HG02970 (cell line): ENCODE data around the gene SNED1.

Experiments used
- ATAC-seq: cut with Tn5 transposase; IDR thresholded peaks from one replicate; pipeline ENCODE4 v1.9.1; 2021; ENCODE audit warnings: mild to moderate bottlenecking, moderate library complexity, moderate number of reproducible peaks; ENCODE audit not compliant: unreplicated experiment, low FRiP score

SNED1 gene

GRCh38 chr2:240990726-240991377 is 7.6 kb upstream of the SNED1 start:
- ATAC-seq, result no peak

DNA sequence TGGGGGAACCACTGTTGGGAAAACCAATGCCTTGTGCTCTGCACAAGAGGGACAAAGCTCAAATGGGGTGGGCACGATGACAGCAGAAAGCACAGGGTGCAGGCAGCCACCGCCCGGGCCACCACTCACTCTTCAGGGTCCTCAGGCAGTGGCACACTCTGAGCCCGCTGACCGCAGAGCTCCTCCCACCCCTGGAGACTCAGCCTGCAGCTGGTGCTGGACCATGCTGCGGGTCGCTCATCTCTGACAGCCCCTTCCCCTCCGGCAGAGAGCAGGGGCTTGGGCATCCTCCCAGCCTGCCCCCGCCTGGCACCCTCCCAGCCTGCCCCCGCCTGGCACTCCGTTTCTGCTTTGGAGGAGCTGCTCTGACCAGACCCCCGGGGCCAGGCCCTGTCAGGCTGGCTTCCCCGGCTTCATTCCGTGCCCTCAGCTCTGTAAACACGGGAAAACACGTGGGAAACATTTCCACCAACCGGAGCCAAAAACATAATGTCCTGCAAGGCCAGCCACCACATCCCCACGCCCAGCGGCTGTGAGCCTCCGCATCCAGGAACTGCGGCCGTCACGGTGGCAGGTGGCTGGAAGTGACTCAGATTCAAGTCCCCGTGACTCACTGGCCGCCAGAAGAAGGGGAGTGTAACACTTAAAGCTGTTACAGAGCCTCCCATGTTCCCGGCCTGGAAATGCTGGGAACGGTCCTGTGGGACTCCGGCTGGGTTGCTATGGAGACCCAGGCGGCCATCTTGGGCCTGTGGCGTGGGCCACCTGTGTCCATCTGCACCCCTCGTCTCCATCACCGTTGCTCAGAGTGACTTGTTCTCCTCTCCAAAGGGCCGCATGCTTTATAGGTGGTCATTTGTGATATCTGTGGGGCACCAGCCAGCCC is 6.8 kb upstream of the SNED1 start:
- ATAC-seq, result no peak

- no peak for ATAC-seq
Measured at GRCh38 chr2:240992572-240993291, 5.7 kb upstream of the SNED1 start.

- no peak for ATAC-seq
Measured at GRCh38 chr2:240993446-240994170, 4.8 kb upstream of the SNED1 start.

DNA sequence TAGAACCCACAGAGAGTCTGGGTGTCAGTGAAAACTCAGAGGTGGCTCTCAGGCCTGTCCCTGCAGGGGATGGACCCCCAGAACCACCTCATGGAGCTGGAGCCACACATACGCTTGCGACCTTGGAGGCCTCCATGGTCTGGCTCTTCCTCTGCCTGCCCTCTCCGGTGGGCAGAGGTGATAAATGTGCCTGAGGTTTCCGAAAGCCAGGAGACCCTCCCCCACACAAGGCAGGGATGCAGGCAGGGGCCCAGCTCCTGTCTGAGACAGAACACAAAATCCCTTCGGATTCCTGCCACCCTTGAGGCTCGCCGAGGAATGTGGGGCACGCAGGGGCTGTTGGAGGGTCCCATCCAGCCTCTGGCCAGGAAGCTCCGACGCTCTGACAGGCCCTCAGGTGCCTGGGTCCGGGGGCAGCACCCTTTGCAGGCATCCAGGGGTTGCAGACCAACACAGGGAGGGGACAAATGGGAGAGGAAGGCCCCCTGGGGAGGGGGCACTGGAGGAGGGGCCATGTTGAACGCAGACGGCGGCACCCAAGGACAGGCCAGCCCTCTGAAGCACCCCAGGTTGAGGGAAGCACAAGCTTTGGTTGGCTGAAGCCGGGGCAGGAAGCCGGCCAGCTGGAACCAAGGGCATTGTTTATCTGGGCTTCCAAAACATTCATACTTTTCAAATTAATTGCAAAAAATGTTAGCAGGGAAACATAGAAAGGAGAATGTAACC is 4.1 kb upstream of the SNED1 start:
- no peak for ATAC-seq

- ATAC-seq, result no peak
Measured at GRCh38 chr2:240995041-240996021, 3.1 kb upstream of the SNED1 start.

- ATAC-seq, result no peak
Measured at GRCh38 chr2:240996161-240996833, 2.1 kb upstream of the SNED1 start.

DNA sequence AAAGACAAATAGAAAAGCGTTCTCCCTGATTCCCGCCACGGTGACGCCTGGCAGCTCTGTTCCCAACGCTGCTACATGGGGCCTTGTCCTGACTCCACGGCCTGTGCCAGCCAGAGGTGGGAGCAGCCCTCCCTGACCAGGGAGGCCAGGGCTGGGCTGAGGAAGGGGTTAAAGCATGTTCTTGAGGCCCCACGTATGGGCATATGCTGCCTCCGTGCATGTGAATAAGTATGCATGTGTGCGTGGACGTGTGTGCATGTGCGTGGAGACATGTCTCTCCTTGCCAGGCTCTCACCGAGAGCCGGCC is 1.6 kb upstream of the SNED1 start:
- ATAC-seq, result no peak

DNA sequence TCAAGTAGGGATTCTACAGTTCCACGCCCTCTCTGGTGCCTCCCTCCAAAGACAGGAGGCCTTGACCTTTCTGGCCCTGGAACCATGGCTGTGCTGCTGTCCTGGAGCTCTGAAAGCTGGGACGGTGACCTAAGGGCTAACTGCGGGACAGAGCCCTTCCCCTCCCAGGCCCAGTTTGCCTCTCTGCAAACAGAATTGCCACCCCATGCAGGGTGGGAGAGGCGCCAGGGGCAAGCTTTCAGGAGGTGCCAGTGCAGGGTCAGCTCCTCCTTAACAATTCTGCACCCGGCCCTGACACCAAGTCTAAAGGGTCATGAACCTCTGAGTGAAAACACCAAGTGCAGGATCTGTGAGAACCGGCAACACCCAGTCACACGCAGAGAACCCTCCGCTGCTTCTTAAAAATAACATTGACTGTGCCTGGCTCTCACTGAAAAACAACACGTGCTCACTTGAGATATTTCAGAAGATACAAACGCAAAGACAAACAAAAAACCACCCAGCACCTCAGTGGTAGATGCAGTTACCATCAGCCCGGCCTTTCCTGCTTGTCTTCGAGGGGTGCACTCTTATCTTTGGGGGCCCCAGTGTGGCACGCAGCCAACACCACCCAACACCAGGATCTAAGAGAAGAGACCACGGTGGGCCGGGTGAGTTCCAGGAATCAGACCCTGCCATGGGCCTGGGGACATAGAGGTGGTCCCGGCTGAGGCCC is 1.1 kb upstream of the SNED1 start:
- no peak for ATAC-seq

DNA sequence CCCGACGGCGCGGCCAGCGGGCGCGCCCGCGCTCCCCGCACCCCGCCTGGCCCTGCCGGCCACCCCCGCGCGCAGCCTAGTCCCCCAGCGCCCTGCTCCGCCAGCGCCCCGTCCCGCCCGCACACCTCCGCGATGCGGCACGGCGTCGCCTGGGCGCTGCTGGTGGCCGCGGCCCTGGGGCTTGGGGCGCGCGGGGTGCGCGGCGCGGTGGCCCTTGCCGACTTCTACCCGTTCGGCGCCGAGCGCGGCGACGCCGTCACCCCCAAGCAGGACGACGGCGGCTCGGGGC is 232 bp downstream of the SNED1 start:
- no peak for ATAC-seq

DNA sequence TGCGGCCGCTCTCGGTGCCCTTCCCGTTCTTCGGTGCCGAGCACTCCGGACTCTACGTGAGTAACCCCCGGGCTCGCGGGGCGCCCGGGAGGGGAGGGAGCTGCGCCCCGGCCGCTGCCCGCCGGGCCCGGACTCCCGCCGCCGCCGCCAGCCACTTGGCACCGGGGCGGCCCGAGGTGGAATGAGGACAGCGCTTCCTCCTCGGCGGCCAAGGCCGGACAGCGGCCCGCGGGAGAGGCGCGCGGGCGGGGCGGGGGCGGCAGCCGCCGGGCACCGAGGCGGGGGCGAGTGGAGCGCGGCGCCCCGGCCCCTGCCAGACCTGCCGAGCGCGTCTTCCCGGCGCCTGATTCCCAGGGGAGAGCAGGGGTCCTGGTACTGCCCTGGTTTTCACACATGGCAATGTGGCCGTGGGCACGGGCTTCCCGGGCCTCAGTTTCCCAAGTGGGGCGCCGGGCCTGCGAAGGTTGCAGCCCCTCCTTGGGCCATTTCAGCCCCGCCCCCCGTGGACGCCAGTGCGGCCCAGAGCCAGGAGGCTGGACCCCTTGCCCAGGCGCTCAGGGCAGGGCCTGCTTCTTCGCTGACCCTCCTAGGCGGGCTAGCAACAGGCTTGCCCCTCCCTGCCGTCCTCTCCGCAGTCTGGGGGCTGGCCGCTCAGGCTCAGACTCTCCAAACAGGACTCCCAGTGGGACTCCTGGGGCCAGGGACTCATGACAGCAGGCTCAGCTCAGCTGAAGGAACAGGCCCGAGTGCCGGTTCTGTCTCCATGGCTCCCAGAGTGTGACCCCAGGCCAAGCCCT is 775 bp downstream of the SNED1 start:
- no peak for ATAC-seq

GRCh38 chr2:240999873-241000541 is 1.6 kb downstream of the SNED1 start:
- no peak for ATAC-seq

DNA sequence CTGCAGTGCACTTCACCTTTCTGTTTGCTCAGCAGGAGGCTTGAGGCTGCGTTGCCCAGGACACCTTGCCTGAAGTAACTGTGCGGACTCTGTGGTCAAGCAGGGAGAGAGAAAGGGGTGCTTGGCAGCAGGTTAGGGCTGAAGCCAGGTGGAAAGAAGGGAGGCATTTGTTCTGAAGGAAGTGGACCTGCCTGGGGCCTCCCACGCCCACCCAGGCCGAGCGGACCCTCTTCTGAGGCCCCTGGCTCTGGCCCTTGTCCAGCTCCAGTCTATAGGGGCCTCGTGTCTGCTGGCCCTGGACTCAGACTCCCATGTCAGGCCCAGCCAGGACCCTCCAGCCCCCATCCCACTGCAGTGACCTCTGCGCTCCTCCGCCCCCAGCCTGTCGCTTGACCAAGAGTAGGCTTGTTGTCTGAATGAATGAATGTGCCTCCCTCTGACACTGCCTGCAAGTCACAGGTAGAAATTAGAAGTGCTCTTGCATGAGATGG is 2.5 kb downstream of the SNED1 start:
- no peak for ATAC-seq

- ATAC-seq, result no peak
Measured at GRCh38 chr2:241001413-241002274, 3.2 kb downstream of the SNED1 start.

GRCh38 chr2:241002275-241003046 is 4.0 kb downstream of the SNED1 start:
- ATAC-seq, result no peak
